Activated T-cell treated with anti-CD3 and anti-CD28 coated beads, Interleukin-2, amount 50 U/mL, for 1 hour (primary cell): ENCODE measurements around the gene PAQR5.
"Not testable (repeated sequence)": the region's sequence is repeated elsewhere in the genome, so short reads cannot be mapped to it uniquely, and the experiment has no call there.

Experiments used
- DNase-seq: peaks from one replicate; pipeline ENCODE4 v3.0.0-alpha.2; 2020

PAQR5 gene

GRCh38 chr15:69434238-69434637, 135.5 kb downstream of the PAQR5 start:
- DNase-seq: no peak

GRCh38 chr15:69434679-69435078, 136.0 kb downstream of the PAQR5 start:
- no peak for DNase-seq

GRCh38 chr15:69435985-69436384, 137.3 kb downstream of the PAQR5 start:
- DNase-seq: no peak

GRCh38 chr15:69436951-69437350, 138.2 kb downstream of the PAQR5 start:
- no peak for DNase-seq

- no peak for DNase-seq
These were observed 140.9 kb downstream of the PAQR5 start for GRCh38 chr15:69439623-69440022.

- DNase-seq: no peak
These were observed 144.4 kb downstream of the PAQR5 start for GRCh38 chr15:69443032-69443611.

- DNase-seq: no peak
These were observed 146.0 kb downstream of the PAQR5 start for GRCh38 chr15:69444686-69445085.

DNA sequence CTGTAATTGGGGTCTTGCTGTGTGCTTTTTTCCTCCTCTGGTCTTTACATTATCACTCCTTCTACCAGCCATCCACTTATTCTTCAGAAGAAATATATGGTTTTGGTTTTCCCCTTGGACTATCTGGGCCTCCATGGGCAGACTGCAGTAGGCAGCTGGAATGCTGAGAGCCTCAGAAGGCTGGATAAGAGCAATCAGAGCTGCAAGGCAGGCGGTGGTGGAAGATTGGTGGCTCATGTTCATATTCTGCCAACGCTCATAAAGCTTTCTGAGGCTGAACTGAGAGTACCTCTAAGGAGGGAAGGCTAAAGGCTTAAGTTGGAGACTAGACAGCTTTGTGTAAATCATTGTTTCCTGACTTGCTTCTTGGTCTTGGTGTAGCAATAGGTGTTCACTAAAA, 148.2 kb downstream of the PAQR5 start:
- DNase-seq: no peak

DNA sequence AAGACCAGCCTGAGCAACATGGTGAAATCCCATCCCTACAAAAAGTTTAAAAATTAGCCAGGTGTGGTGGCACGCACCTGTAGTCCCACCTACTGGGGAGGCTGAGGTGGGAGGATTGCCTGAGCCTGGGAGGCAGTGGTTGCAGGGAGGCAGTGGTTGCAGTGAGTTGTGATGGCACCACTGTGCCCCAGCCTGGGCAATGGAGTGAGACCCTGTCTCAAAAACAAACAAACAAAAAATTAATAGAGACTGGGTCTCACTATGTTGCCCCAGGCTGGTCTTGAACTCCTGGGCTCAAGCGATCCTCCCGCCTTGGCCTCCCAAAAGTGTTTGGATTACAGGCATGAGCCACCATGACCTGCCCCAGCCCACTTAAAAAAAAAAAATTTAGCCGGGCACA, 151.5 kb downstream of the PAQR5 start:
- not testable (repeated sequence) for DNase-seq

- no peak for DNase-seq
These were observed 152.4 kb downstream of the PAQR5 start for GRCh38 chr15:69450968-69451695.

DNA sequence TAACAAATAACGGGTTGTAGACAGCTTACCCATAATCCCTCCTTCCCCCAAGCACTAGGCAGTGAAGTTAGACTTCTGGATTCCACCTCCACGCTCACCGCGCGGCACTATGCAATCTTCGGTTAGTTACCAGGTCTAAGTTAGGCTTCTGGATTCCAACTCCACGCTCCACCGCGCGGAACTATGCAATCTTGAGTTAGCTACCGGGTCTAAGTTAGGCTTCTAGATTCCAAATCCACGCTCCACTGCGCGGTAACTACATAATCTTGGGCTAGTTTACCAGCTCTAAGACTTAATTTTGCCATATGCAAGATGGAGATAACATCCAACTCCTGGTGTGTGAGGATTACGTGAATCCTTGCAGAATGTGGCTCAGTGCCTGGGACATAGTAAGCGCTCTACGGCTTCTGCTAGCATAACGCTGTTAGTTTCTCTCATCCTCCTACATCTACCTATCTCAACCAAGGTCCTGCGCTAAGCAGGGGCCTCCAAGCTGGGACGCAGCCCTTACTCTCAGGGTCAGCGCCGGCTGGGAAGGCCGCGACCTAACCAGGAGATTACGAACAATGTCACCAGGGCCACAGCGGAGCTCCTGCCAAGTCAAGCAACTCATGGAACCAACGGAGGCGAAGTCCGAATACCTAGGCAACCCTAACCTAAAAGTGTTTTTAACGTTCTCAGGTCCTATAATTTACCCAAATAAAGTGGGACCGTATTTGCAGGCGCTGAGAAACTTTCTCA, 153.4 kb downstream of the PAQR5 start:
- DNase-seq: peak; percentile 44

- DNase-seq: peak; percentile 95
These were observed 154.2 kb downstream of the PAQR5 start, which contains the start of gene RPLP1 for GRCh38 chr15:69452692-69453521. Gene RPLP1 (plus strand): TSS chr15:69452818. CDS start chr15:69452949, 131 bp downstream.

DNA sequence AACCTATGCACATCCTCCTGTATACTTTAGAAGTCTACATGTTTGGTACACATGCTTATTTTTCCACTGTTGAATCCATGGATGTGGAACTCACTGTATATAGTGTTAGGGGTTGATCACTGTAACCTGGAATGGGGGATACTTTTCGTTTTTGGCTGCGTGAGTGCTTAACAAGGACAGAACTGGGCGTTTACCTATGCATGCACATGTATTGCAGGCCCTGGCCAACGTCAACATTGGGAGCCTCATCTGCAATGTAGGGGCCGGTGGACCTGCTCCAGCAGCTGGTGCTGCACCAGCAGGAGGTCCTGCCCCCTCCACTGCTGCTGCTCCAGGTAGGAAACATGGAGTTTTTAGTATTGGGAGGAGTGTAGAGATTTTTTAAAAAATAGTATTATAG, 156.2 kb downstream of the PAQR5 start:
- no peak for DNase-seq

DNA sequence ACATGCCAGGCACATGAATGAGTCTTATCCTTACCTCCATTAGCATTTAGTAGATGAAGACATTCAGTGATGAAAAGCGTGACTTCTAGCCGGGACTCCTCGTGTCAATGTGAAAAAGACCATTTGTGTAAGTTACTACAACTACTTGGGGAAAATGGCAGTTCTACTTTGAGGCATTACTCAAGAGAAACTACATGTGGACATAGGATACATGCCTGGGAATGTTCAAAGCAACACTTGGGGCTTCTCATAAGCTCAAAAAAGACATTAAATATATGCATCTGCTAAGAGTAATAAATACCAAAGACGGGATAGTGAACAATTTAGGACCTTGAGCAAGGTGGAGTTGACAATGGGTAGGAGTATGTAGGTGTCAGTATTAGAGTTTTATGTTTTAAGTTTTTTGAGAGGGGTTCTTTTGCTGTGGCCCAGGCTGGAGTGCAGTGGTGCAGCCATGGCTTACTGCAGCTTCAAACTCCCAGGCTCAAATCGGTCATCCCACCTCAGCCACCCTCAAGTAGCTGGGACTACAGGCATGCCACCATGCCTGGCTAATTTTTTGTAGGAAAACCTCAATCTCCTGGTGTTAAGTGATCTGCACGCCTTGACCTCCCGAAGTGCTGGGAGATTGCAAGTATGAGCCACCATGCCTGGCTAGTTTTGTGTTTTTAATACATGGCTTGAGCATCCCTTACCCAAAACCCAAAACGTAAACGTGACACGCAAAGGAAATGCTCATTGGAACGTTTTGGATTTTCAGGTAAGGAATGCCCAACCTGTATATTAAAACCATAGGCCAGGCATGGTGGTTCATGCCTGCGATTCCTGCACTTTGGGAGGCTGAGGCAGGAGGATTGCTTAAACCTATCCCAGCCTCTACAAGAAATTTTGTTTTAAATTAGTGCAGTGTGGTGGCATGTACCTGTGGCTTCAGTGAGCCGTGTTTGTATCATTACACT, 157.8 kb downstream of the PAQR5 start:
- no peak for DNase-seq
